Caco-2 (cell line): ENCODE data around the gene MAP1B. TPM values are rescaled to one million over a fixed set of nuclear protein-coding genes. Genes with fewer than 3 reads are reported as not detected.

ENCODE experiments used
- BruUV-seq: library from RNA; stranded (reverse); fragments of 400-500 nt; replicated peaks from 2 replicates; lab custom pipeline; 2021; lab: Mats Ljungman, UMichigan
- CTCF ChIA-PET: fragments of 300-600 bp; sonication (Branson Sonifier 250); formaldehyde crosslinking; loops from one replicate; lab custom pipeline; 2022; ENCODE audit warnings: antibody characterized with exemption; lab: Charles Lee
- POLR2A ChIA-PET: fragments of 300-600 bp; sonication (Branson Sonifier 250); formaldehyde crosslinking; loops from one replicate; lab custom pipeline; 2022; ENCODE audit warnings: antibody characterized with exemption; lab: Charles Lee
- DNase-seq, 2 experiments: peaks; one replicate each; pipeline versions ENCODE4 v3.0.0 to v3.0.0-alpha.2; 2020 to 2022
- H3K27me3 ChIP-seq: replicated peaks from 2 replicates; pipeline ENCODE4 v1.6.0; 2011; ENCODE audit warnings: low read length; ENCODE audit not compliant: control insufficient read depth, insufficient read depth
- H3K36me3 ChIP-seq: 2 replicates; pipeline ENCODE4 v1.5.1; 2011; ENCODE audit warnings: low read length; ENCODE audit not compliant: control insufficient read depth, insufficient read depth
- H3K4me1 ChIP-seq: fragments of 250-450 bp; sonication (Bioruptor Pico); 2 replicates; pipeline ENCODE4 v1.5.1; 2020; ENCODE audit warnings: mild to moderate bottlenecking
- H3K4me3 ChIP-seq: 2 replicates; pipeline ENCODE4 v1.5.1; 2011; ENCODE audit warnings: low read depth, mild to moderate bottlenecking, control low read depth, low read length
- H3K9me3 ChIP-seq: fragments of 250-450 bp; sonication (Bioruptor Pico); 2 replicates; pipeline ENCODE4 v1.5.1; 2020; ENCODE audit warnings: mild to moderate bottlenecking, moderate library complexity
- H3K27ac Mint-ChIP-seq: one replicate; pipeline ENCODE4 v1.8.0; 2022; ENCODE audit warnings: mixed read lengths; ENCODE audit not compliant: unreplicated experiment
- H3K27me3 Mint-ChIP-seq: one replicate; pipeline ENCODE4 v1.8.0; 2022; ENCODE audit warnings: mixed read lengths; ENCODE audit not compliant: insufficient read depth, unreplicated experiment
- H3K36me3 Mint-ChIP-seq: one replicate; pipeline ENCODE4 v1.8.0; 2022; ENCODE audit warnings: mild to moderate bottlenecking, mixed read lengths; ENCODE audit not compliant: insufficient read depth, unreplicated experiment
- H3K4me1 Mint-ChIP-seq: one replicate; pipeline ENCODE4 v1.8.0; 2022; ENCODE audit warnings: low read depth, mixed read lengths; ENCODE audit not compliant: unreplicated experiment
- H3K4me3 Mint-ChIP-seq: one replicate; pipeline ENCODE4 v1.8.0; 2022; ENCODE audit warnings: mild to moderate bottlenecking, moderate library complexity, mixed read lengths; ENCODE audit not compliant: unreplicated experiment
- H3K9me3 Mint-ChIP-seq: one replicate; pipeline ENCODE4 v1.8.0; 2022; ENCODE audit warnings: mixed read lengths; ENCODE audit not compliant: unreplicated experiment
- intact Hi-C: fragments of 100-400 bp; cut with micrococcal nuclease; formaldehyde crosslinking; loops from one replicate; pipeline ENCODE4 v1.10.0; 2022; ENCODE audit not compliant: unreplicated experiment
- total RNA-seq: library from RNA; stranded (reverse); gene quantifications from 2 replicates; pipeline ENCODE4 v1.2.3, GENCODE V29; 2022
- TF ChIP-seq, protein P1 (sequence below), 2 experiments: fragments of 200-600 bp in 1 of 2; IDR thresholded peaks; 1 replicate in 1 of 2; 2 replicates in 1 of 2; pipeline versions ENCODE4 v1.5.1 to v1.8.0; 2011 to 2022; ENCODE audit warnings: antibody characterized with exemption in 1 of 2, control low read depth in 1 of 2, inconsistent platforms in 1 of 2, low read depth in 1 of 2, low read length in 1 of 2, mild to moderate bottlenecking in 1 of 2, moderate library complexity in 1 of 2; ENCODE audit not compliant: insufficient read depth in 1 of 2, severe bottlenecking in 1 of 2, unreplicated experiment in 1 of 2

Gene MAP1B
- total RNA-seq, 1 experiment from 2014 or later = 0.66 TPM

DNA sequence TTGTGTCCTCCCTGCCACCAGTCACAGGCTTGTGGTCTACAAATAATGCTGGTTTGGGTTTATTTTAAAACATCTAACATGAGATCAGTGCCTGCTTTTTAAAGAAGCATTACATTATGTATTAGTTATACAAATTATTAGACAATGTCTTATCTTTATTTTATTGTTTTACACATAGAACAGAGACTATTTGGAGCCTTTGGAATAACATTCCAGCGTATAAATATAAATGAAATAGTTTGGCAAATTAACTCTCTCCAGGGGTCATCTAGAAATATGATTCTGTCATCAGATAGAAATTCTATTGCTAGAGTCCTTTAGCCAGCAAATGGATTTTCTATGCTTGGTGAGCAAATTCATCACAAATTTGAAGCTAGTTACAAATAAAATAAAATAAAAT lies 22.4 kb downstream of the MAP1B start:
- TF ChIP-seq, protein P1, sequence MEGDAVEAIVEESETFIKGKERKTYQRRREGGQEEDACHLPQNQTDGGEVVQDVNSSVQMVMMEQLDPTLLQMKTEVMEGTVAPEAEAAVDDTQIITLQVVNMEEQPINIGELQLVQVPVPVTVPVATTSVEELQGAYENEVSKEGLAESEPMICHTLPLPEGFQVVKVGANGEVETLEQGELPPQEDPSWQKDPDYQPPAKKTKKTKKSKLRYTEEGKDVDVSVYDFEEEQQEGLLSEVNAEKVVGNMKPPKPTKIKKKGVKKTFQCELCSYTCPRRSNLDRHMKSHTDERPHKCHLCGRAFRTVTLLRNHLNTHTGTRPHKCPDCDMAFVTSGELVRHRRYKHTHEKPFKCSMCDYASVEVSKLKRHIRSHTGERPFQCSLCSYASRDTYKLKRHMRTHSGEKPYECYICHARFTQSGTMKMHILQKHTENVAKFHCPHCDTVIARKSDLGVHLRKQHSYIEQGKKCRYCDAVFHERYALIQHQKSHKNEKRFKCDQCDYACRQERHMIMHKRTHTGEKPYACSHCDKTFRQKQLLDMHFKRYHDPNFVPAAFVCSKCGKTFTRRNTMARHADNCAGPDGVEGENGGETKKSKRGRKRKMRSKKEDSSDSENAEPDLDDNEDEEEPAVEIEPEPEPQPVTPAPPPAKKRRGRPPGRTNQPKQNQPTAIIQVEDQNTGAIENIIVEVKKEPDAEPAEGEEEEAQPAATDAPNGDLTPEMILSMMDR (IDR thresholded peaks at IDR 0.05; ENCODE audit: insufficient read depth in 1 of 2, low read depth in 1 of 2, low read length in 1 of 2, severe bottlenecking in 1 of 2, unreplicated experiment in 1 of 2) = no peak
- Histone ChIP-seq H3K36me3 (no peaks in the 10 kb centered on the region), H3K9me3 (no peaks in the 10 kb centered on the region), H3K4me3 (no peak overlapping the region), H3K27me3 (no peaks in the 10 kb centered on the region; the same call in 1 of the 2 replicates), H3K4me1 (no peaks in the 10 kb centered on the region)
- peaks cover 12% of the 10 kb centered on the region for H3K27me3 Mint-ChIP-seq
- H3K27ac Mint-ChIP-seq = no peak overlapping the region
- ChIA-PET POLR2A (no interaction called here), CTCF (no interaction called here)
- H3K4me3 Mint-ChIP-seq = no peak overlapping the region
- H3K9me3 Mint-ChIP-seq = no peaks in the 10 kb centered on the region
- DNase-seq = no peak
- no TSS peak for BruUV-seq
- no peaks in the 10 kb centered on the region for H3K36me3 Mint-ChIP-seq
- no peaks in the 10 kb centered on the region for H3K4me1 Mint-ChIP-seq
- intact Hi-C loops = no loop called here

DNA sequence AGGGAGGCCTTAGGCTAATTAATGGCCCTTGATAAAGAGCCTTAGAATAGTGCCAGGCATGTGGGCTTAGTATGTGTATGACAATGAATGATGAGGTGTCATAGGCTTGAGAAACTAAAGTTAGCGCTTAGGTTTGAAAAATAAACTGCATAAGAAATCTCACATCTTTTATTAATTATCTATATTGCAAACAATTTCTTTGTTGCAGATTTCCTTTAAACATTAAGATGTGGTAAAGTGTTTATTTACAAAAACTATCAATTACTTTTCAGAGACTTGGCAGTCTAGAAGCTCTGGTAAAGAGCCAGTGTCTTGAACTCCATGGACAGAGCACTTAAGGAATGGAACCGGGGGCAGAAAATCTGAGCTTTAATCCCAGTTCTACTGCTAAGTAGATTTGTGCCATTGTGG lies 23.1 kb downstream of the MAP1B start:
- Histone ChIP-seq H3K4me1 (no peaks in the 10 kb centered on the region), H3K9me3 (no peaks in the 10 kb centered on the region), H3K4me3 (no peak overlapping the region), H3K27me3 (no peaks in the 10 kb centered on the region; the same call in 1 of the 2 replicates), H3K36me3 (no peaks in the 10 kb centered on the region)
- Mint-ChIP-seq H3K9me3 (no peaks in the 10 kb centered on the region), H3K4me1 (no peaks in the 10 kb centered on the region), H3K27ac (no peak overlapping the region), H3K4me3 (no peak overlapping the region), H3K36me3 (no peaks in the 10 kb centered on the region), H3K27me3 (peaks cover 11% of the 10 kb centered on the region)
- no TSS peak for BruUV-seq
- intact Hi-C loops = no loop called here
- no peak for DNase-seq
- CTCF ChIA-PET = no interaction called here
- POLR2A ChIA-PET = no interaction called here
- TF ChIP-seq, protein P1 (IDR thresholded peaks at IDR 0.05; ENCODE audit: insufficient read depth in 1 of 2, low read depth in 1 of 2, low read length in 1 of 2, severe bottlenecking in 1 of 2, unreplicated experiment in 1 of 2) = no peak

DNA sequence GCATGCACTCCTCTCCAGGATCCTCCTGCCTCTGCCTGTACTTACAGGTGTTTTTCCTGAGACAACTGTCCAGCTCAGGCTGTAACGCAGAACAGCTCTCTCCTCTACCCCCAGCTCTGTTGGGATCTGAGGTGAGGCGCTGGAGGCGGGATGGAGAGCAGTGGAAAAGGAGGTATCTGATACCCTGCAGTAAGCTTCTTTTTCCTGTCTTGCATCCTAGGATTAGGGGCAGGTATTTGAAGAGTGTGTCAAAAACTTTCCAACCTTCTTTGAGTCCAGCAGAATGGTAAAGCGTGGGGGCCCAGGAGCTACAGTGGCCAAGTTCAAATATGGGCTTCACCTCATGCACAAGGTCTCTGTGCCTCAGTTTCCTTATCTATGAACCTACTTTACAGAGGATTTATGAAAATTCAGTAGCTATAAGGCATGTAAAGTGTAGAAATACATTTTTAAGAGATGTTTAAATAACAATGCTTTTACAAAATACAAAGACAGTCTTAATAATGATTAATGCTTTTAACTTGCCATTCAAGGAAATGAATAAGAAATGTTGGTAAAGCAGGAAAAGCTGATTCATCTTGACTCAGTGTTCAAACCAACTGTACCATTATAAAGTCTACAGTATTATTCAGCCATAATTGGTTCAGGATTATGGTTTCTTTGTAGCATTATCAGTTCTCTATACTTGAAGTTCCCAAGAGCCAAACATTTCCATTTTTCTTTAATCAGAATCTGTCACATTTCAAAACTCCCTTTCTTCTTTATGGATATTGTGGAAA lies 26.1 kb downstream of the MAP1B start:
- Mint-ChIP-seq H3K4me3 (no peak overlapping the region), H3K27ac (no peak overlapping the region), H3K27me3 (peaks cover 15% of the 10 kb centered on the region), H3K9me3 (no peaks in the 10 kb centered on the region), H3K4me1 (no peaks in the 10 kb centered on the region), H3K36me3 (no peaks in the 10 kb centered on the region)
- ChIA-PET CTCF (no interaction called here), POLR2A (no interaction called here)
- H3K4me3 ChIP-seq = no peak overlapping the region
- no peak for DNase-seq
- H3K27me3 ChIP-seq = no peaks in the 10 kb centered on the region; the same call in 1 of the 2 replicates
- intact Hi-C loops = no loop called here
- no TSS peak for BruUV-seq
- no peaks in the 10 kb centered on the region for H3K9me3 ChIP-seq
- TF ChIP-seq, protein P1 (IDR thresholded peaks at IDR 0.05; ENCODE audit: insufficient read depth in 1 of 2, low read depth in 1 of 2, low read length in 1 of 2, severe bottlenecking in 1 of 2, unreplicated experiment in 1 of 2) = no peak
- H3K4me1 ChIP-seq = no peaks in the 10 kb centered on the region
- no peaks in the 10 kb centered on the region for H3K36me3 ChIP-seq
